SU-DHL-6 (cell line): Measurements from ENCODE around the gene CXCR5.

Experiments used
- H2AFZ ChIP-seq: fragments of 200-600 bp; sonication (generic); 2 replicates; pipeline ENCODE4 v1.6.1; 2014; ENCODE audit warnings: low read depth, mild to moderate bottlenecking, moderate library complexity, mixed read lengths, antibody characterized with exemption, low read length; ENCODE audit not compliant: severe bottlenecking
- H3F3A ChIP-seq: fragments of 200-600 bp; shearing (Covaris generic); 2 replicates; pipeline ENCODE4 v1.6.0; 2016; ENCODE audit warnings: antibody characterized with exemption, mild to moderate bottlenecking; ENCODE audit not compliant: insufficient read depth
- H3K27ac ChIP-seq: fragments of 200-600 bp; sonication (generic); 2 replicates; pipeline ENCODE4 v1.5.1; 2016; ENCODE audit warnings: low read depth, mild to moderate bottlenecking, low read length, moderate library complexity, mixed read lengths
- H3K27me3 ChIP-seq: fragments of 200-600 bp; sonication (generic), shearing (Covaris generic); 2 replicates; pipeline ENCODE4 v1.6.0; 2014; ENCODE audit warnings: mild to moderate bottlenecking, low read length
- H3K36me3 ChIP-seq: fragments of 200-600 bp; sonication (generic); 2 replicates; pipeline ENCODE4 v1.6.1; 2014; ENCODE audit warnings: mild to moderate bottlenecking, low read length, mixed read lengths
- H3K4me2 ChIP-seq: fragments of 300-600, 200-600 bp; shearing (Covaris generic), sonication (generic); 2 replicates; pipeline ENCODE4 v1.6.0; 2014; ENCODE audit warnings: low read length, low read depth, mild to moderate bottlenecking; ENCODE audit not compliant: poor library complexity, severe bottlenecking
- H3K4me3 ChIP-seq: fragments of 200-600 bp; sonication (generic); 2 replicates; pipeline ENCODE4 v1.5.1; 2014; ENCODE audit warnings: antibody characterized with exemption, low read length, mild to moderate bottlenecking, mixed read lengths; ENCODE audit not compliant: insufficient read depth, poor library complexity, severe bottlenecking
- H3K79me2 ChIP-seq: fragments of 200-600 bp; sonication (generic); 2 replicates; pipeline ENCODE4 v1.6.1; 2014; ENCODE audit warnings: mild to moderate bottlenecking, low read length, moderate library complexity; ENCODE audit not compliant: insufficient read depth
- H3K9ac ChIP-seq: fragments of 200-600 bp; sonication (generic); 2 replicates; pipeline ENCODE4 v1.7.0; 2014; ENCODE audit warnings: mild to moderate bottlenecking, low read length
- H3K9me2 ChIP-seq: fragments of 200-600 bp; sonication (generic); replicated peaks from 2 replicates; pipeline ENCODE4 v1.6.1; 2014; ENCODE audit warnings: low read length; ENCODE audit not compliant: insufficient read depth
- H3K9me3 ChIP-seq: fragments of 200-600 bp; sonication (generic); 2 replicates; pipeline ENCODE4 v1.6.1; 2014; ENCODE audit warnings: low read length, mixed read lengths; ENCODE audit not compliant: insufficient read depth
- H4K20me1 ChIP-seq: fragments of 200-600 bp; sonication (generic); 2 replicates; pipeline ENCODE4 v1.6.1; 2014; ENCODE audit warnings: low read depth, mild to moderate bottlenecking, antibody characterized with exemption, low read length, moderate library complexity, mixed read lengths
- EZH2phosphoT487 ChIP-seq: fragments of 200-600 bp; sonication (generic), shearing (Covaris generic); conservative IDR thresholded peaks from 2 replicates; pipeline ENCODE4 v1.6.1; 2018; ENCODE audit warnings: mild to moderate bottlenecking, antibody characterized with exemption, low read length, moderate library complexity, mixed read lengths
- TF ChIP-seq, protein P1 (sequence below): fragments of 200-600 bp; sonication (generic); IDR thresholded peaks from one replicate; pipeline ENCODE4 v1.5.1; 2017; ENCODE audit warnings: antibody characterized with exemption, mild to moderate bottlenecking, low read length, moderate library complexity; ENCODE audit not compliant: insufficient read depth, poor library complexity, severe bottlenecking

Gene CXCR5

DNA sequence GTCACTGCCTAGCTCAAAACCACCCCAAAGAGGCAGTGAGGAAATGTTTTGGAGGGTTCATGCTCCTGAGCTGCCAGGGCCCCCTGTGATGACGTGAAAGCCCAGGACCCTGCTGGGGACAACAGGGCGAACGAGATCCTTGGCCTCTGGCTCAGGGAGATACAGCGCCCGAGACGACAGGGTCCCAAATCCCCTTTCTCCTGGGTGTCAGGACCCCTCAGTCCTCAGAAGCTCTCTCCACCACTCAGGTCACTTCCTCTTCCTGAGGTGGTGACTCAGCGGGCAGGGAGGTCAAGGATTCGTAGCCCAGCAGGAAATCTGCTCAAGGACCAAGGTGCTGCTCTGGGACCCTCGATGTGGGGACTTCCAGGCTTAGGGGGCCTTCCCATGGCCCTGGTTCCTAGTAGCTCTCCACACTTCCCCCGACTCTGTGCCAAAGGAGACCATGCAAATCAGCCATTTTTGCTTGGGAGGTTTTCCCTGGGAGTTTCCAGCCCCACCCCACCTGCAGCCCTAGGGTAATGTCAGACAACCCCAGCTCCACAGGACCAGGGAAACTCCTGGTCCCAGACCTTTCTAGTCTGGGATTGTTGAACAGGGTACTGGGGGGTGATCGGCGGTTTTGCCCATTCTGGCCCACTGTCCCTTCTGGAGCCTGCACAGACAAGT is 29.2 kb downstream of the CXCR5 start:
- Histone ChIP-seq H3K4me3 (no peak overlapping the region), H3F3A (peaks cover 8% of the 10 kb centered on the region)
- TF ChIP-seq, protein P1, sequence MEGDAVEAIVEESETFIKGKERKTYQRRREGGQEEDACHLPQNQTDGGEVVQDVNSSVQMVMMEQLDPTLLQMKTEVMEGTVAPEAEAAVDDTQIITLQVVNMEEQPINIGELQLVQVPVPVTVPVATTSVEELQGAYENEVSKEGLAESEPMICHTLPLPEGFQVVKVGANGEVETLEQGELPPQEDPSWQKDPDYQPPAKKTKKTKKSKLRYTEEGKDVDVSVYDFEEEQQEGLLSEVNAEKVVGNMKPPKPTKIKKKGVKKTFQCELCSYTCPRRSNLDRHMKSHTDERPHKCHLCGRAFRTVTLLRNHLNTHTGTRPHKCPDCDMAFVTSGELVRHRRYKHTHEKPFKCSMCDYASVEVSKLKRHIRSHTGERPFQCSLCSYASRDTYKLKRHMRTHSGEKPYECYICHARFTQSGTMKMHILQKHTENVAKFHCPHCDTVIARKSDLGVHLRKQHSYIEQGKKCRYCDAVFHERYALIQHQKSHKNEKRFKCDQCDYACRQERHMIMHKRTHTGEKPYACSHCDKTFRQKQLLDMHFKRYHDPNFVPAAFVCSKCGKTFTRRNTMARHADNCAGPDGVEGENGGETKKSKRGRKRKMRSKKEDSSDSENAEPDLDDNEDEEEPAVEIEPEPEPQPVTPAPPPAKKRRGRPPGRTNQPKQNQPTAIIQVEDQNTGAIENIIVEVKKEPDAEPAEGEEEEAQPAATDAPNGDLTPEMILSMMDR: no peak
- TF ChIP-seq EZH2phosphoT487: no peak

DNA sequence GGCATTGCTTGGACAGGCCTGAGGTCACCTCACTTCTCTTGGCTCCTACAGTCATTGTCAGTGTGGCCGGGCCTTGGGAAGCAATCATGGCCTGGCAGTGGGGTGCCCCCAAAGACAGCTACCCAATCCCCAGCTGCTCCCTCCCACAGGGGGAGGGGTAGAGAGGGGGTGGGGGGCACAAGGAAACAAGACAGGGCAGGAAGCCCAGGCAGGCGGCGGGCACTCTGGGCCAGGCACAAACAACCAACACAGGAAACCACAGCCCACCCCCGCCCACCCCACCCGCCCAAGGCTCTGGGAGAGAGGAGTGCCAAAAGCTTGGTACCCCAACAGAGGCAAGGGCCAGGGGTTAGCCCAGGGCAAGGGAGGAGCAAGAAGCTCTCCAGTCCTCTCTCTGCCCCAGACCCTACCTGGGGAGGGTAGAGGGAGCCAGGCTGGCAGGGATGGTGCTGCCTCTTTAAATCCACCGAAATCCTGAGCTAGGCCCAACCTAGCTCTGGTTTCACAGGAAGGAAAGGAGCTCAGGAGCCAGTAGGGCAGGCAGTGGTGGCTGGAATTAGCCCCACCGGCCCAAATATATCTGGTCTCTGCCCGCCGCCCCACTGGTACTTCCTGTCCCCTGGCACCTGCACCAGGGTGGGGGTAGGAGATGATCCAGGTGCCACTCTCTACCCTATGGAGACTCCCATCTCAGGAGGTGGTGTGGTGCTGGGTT is 29.9 kb downstream of the CXCR5 start:
- TF ChIP-seq, protein P1: no peak
- TF ChIP-seq EZH2phosphoT487: no peak
- peaks cover 8% of the 10 kb centered on the region for H3F3A ChIP-seq
- no peak overlapping the region for H2AFZ ChIP-seq
- H3K9me2 ChIP-seq: no peaks in the 10 kb centered on the region
- H3K79me2 ChIP-seq: no peaks in the 10 kb centered on the region
- peak overlapping the region; percentile 35 for H3K4me2 ChIP-seq
- H3K9me3 ChIP-seq: no peaks in the 10 kb centered on the region
- no peaks in the 10 kb centered on the region for H3K27me3 ChIP-seq
- no peaks in the 10 kb centered on the region for H4K20me1 ChIP-seq
- H3K4me3 ChIP-seq: no peak overlapping the region
- H3K36me3 ChIP-seq: no peaks in the 10 kb centered on the region
- H3K9ac ChIP-seq: peak overlapping the region; percentile 34
- peak overlapping the region; percentile 80 for H3K27ac ChIP-seq

More for the DNA sequence above, 29.2 kb downstream of the CXCR5 start:
- Histone ChIP-seq H3K27ac (no peak overlapping the region), H3K9me2 (no peaks in the 10 kb centered on the region), H3K36me3 (no peaks in the 10 kb centered on the region), H4K20me1 (no peaks in the 10 kb centered on the region), H3K79me2 (no peaks in the 10 kb centered on the region), H3K9ac (no peak overlapping the region), H3K4me2 (no peak overlapping the region), H3K9me3 (no peaks in the 10 kb centered on the region), H3K27me3 (no peaks in the 10 kb centered on the region), H2AFZ (no peak overlapping the region)

DNA sequence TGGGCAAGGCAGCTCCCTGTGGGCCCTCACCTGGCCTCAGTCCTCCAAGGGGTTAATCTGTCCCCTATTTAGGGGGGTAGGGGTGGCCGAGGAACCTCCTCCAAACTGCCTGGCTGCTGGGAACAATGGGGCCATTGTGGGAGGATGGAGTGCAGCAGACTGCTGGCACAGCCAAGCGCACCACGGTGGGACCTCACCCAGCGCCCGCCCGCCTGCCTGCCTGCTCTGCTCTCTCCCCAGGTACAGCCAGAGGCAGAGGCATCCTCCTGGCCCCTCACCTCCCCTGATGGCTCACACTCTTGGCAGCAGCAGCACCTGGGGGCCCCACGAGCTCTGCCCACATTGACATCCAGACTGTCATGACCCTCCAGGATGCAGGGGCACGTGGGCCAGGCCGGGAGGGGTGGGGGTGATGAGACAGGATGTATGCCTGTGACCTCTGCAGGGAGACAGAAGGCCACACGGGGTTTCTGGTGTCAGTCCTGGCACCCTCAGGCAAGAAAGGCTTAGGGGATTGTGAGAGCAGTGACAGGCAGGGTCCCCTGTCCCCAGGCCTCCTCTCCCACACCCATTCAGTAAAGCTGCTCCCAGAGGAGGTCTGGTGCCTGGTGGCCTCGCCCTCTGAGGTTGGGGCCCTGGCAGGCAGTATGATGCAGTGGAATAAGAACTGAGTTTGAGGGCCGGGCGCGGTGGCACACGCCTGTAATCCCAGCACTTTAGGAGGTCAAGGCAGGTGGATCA is 30.7 kb downstream of the CXCR5 start:
- Histone ChIP-seq H3K36me3 (no peaks in the 10 kb centered on the region), H4K20me1 (no peaks in the 10 kb centered on the region), H3K27me3 (no peaks in the 10 kb centered on the region), H3K4me3 (no peak overlapping the region), H3K9me2 (no peaks in the 10 kb centered on the region), H2AFZ (peak overlapping the region; percentile 46), H3K9ac (peak overlapping the region; percentile 34), H3F3A (peaks cover 8% of the 10 kb centered on the region), H3K79me2 (no peaks in the 10 kb centered on the region), H3K4me2 (peak overlapping the region; percentile 35), H3K9me3 (no peaks in the 10 kb centered on the region), H3K27ac (peak overlapping the region; percentile 80)
- TF ChIP-seq, protein P1: no peak
- TF ChIP-seq EZH2phosphoT487: no peak
